NB4 (cell line): ENCODE measurements around the gene CDK5.

Experiments
- CTCF ChIP-seq: IDR thresholded peaks from one replicate; pipeline ENCODE4 v1.5.1; 2012; ENCODE audit warnings: low read depth, low read length
- MYC ChIP-seq: IDR thresholded peaks from 2 replicates; pipeline ENCODE4 v1.6.1; 2011; ENCODE audit warnings: low read depth, low read length

DNA sequence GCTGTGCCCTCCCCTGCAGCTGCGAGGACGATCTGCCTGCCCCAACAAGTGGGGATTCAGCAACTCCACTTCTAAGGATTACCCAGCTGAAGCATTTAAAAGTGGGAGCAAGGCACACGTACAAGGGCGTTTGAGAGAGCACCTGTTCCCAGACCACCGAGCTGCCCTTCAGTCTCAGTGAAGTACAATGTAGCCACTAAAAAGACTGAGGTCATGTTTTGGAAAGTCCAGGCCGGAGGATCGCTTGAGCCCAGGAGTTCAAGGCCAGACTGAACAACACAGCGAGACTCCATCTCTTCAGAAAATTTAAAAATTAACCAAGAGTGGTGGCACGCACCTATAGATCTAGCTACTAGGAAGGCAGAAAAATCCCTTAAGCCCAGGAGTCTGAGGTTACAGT, 52.1 kb downstream of the CDK5 start:
- TF ChIP-seq CTCF (no peak), MYC (no peak)
